ENCODE results near the gene SIGLECL1. TPM values are rescaled to one million over a fixed set of nuclear protein-coding genes. Genes with fewer than 3 reads are reported as not detected.

SIGLECL1 gene
- total RNA-seq, 1 experiment from 2014 or later: not detected

GRCh38 chr19:51295382-51296126, 44.7 kb downstream of the SIGLECL1 start:
- Histone ChIP-seq H3K23ac (ENCODE audit: insufficient read length, low read depth, low read length) (no peak overlapping the region), H3K56ac (ENCODE audit: insufficient read length, low read depth, low read length) (no peak overlapping the region), H2AFZ (ENCODE audit: low read length) (no peak overlapping the region), H3K4me1 (ENCODE audit: insufficient read depth, low read length) (peaks cover 25% of the 10 kb centered on the region; the same call in 1 of the 2 replicates), H3K9ac (ENCODE audit: extremely low read depth, insufficient read length, low read length) (no peak overlapping the region), H3K9me3 (ENCODE audit: control insufficient read depth, low read depth, low read length) (no peaks in the 10 kb centered on the region), H3K4ac (ENCODE audit: low read depth, low read length) (no peak overlapping the region), H3K79me2 (ENCODE audit: insufficient read depth, low read length) (no peaks in the 10 kb centered on the region), H3K18ac (ENCODE audit: insufficient read length, low read depth, low read length) (no peak overlapping the region), H2AK5ac (ENCODE audit: insufficient read length, low read length) (no peak overlapping the region), H3K4me2 (ENCODE audit: insufficient read depth, insufficient read length, low read length) (no peak overlapping the region), H3K27me3 (ENCODE audit: insufficient read depth, low read length) (no peaks in the 10 kb centered on the region), H3T11ph (ENCODE audit: low read length) (no peak overlapping the region), H4K5ac (ENCODE audit: insufficient read length, low read depth, low read length) (no peak overlapping the region), H3K14ac (ENCODE audit: insufficient read depth, low read length) (no peak overlapping the region; the same call in 1 of the 2 replicates), H2BK120ac (ENCODE audit: low read depth, low read length, poor library complexity, severe bottlenecking) (no peak overlapping the region), H4K91ac (ENCODE audit: insufficient read length, low read depth, low read length) (no peak overlapping the region), H2BK12ac (ENCODE audit: insufficient read length, low read depth, low read length) (no peak overlapping the region), H2BK15ac (ENCODE audit: low read depth, low read length) (no peak overlapping the region), H2BK5ac (ENCODE audit: insufficient read length, low read length) (no peak overlapping the region), H4K20me1 (ENCODE audit: control insufficient read depth, insufficient read depth, insufficient read length) (no peaks in the 10 kb centered on the region), H3K27ac (ENCODE audit: insufficient read length, low read depth, low read length) (no peak overlapping the region), H3K23me2 (ENCODE audit: insufficient read length, low read depth, low read length, poor library complexity, severe bottlenecking) (no peaks in the 10 kb centered on the region), H3K79me1 (ENCODE audit: insufficient read depth, low read depth, low read length, poor library complexity, severe bottlenecking) (no peaks in the 10 kb centered on the region), H2BK20ac (ENCODE audit: low read depth, low read length, poor library complexity, severe bottlenecking) (no peak overlapping the region), H4K8ac (replicated peaks; ENCODE audit: insufficient read length, low read depth, low read length) (no peak overlapping the region)
- TF ChIP-seq, protein P1, sequence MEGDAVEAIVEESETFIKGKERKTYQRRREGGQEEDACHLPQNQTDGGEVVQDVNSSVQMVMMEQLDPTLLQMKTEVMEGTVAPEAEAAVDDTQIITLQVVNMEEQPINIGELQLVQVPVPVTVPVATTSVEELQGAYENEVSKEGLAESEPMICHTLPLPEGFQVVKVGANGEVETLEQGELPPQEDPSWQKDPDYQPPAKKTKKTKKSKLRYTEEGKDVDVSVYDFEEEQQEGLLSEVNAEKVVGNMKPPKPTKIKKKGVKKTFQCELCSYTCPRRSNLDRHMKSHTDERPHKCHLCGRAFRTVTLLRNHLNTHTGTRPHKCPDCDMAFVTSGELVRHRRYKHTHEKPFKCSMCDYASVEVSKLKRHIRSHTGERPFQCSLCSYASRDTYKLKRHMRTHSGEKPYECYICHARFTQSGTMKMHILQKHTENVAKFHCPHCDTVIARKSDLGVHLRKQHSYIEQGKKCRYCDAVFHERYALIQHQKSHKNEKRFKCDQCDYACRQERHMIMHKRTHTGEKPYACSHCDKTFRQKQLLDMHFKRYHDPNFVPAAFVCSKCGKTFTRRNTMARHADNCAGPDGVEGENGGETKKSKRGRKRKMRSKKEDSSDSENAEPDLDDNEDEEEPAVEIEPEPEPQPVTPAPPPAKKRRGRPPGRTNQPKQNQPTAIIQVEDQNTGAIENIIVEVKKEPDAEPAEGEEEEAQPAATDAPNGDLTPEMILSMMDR (conservative IDR thresholded peaks at IDR 0.05): no peak
- Mint-ChIP-seq H3K4me3 (peak overlapping the region in 1 of 2 experiments; percentile 30; a peak in 3 of 5 replicates), H3K9me3 (no peaks in the 10 kb centered on the region), H3K4me1 (peaks cover 47 to 54% of the 10 kb centered on the region in 2 experiments), H3K27me3 (ENCODE audit: low read depth) (peaks cover 8% of the 10 kb centered on the region), H3K36me3 (ENCODE audit: insufficient read depth in 1 of 3, low read depth in 3 of 3) (0 out of 7 replicates have a peak, but pooled peaks cover 0 to 2% (median 2%) of the 10 kb centered on the region in 3 experiments), H3K27ac (peak overlapping the region; percentile 59 to 65 (median 64); a peak in 3 of 7 replicates)
- DNase-seq: peak; percentile 74
- WGBS (ENCODE audit: extremely low coverage, insufficient read length, low lambda C conversion rate): no CpG with 5 or more reads among the region's 15 CpGs

Measured in H9 (cell line).